Fibroblast of lung (primary cell): ENCODE measurements around the gene UNC13C.

ENCODE experiments used
- EZH2 ChIP-seq: IDR thresholded peaks from 2 replicates; pipeline ENCODE4 v1.5.1; 2012; ENCODE audit warnings: low read length, control low read depth, mild to moderate bottlenecking; ENCODE audit errors: missing control alignments
- TF ChIP-seq, protein P1 (sequence below), 2 donors: IDR thresholded peaks in 1 of 2; conservative IDR thresholded peaks in 1 of 2; 1 replicate in 1 of 2; 2 replicates in 1 of 2; pipeline ENCODE4 v1.5.1; 2011 to 2012; ENCODE audit warnings: low read length in 2 of 2, control low read depth in 1 of 2, inconsistent platforms in 1 of 2, low read depth in 1 of 2, mild to moderate bottlenecking in 1 of 2

DNA sequence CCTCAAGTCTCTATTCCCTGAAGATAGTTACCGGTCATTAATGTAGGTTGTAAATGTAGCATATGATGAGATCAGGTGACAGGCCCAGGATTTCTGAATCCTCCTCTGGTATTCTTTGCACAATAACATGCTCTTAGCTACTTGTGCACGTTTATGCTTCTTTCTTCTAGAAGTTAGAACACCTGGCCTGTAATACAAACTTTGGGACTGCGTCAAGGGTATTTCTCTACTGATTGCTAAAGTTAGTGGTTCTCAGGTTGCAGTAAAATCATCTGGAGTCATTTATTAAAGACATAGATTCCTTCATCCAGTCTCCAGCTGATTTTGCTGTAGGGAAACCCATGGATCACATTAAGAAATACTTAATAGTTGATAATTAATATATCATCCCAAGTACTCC lies 48.0 kb downstream of the UNC13C start:
- TF ChIP-seq, protein P1, sequence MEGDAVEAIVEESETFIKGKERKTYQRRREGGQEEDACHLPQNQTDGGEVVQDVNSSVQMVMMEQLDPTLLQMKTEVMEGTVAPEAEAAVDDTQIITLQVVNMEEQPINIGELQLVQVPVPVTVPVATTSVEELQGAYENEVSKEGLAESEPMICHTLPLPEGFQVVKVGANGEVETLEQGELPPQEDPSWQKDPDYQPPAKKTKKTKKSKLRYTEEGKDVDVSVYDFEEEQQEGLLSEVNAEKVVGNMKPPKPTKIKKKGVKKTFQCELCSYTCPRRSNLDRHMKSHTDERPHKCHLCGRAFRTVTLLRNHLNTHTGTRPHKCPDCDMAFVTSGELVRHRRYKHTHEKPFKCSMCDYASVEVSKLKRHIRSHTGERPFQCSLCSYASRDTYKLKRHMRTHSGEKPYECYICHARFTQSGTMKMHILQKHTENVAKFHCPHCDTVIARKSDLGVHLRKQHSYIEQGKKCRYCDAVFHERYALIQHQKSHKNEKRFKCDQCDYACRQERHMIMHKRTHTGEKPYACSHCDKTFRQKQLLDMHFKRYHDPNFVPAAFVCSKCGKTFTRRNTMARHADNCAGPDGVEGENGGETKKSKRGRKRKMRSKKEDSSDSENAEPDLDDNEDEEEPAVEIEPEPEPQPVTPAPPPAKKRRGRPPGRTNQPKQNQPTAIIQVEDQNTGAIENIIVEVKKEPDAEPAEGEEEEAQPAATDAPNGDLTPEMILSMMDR (conservative IDR thresholded peaks at IDR 0.05 in 1 of 2, IDR thresholded peaks at IDR 0.05 in 1 of 2; ENCODE audit: low read depth in 1 of 2, low read length in 2 of 2) = no peak
- TF ChIP-seq EZH2 = no peak
